ENCODE measurements around the gene PTPRM.

The PTPRM gene

DNA sequence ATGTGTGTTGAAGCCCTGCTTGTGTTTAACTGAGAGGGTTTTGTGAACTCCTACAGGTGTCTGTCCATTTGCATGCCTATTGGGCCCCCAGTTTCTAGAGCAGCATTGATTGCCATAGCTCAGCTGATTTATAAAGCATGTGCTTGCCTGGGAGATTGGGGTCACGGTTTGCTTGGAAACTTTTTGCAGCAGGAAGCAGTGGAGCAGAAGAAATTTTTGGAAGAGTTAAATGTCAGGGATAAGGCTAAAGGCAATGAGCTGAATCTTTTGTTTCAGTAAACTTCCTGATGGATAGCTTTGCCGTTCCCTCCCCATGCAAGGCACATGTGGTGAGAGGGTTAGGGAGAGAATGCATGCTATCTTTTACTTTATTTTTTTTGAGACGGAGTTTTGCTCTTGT, 102.2 kb downstream of the PTPRM start:
- DNase-seq (ENCODE audit: low read depth): no peak

DNA sequence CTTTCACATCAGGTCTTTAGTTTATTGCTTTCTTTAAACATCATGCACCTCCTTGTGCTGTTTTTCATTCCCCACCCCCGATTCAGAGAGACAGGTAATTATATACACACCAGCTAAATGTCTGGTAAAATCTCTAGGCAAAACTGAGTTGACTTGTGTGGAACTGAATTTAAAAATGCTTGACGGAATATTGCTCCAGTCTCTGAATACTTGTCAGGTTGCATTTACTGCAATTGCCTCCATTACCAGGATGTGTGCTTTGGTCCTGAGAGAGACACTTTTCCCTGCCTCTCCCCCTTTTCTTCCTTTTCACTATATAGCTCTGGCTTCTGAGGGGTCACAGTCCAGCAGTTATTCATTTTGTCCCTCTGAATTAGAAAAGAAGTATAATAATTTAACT, 104.0 kb downstream of the PTPRM start:
- no peak for DNase-seq (ENCODE audit: low read depth)

DNA sequence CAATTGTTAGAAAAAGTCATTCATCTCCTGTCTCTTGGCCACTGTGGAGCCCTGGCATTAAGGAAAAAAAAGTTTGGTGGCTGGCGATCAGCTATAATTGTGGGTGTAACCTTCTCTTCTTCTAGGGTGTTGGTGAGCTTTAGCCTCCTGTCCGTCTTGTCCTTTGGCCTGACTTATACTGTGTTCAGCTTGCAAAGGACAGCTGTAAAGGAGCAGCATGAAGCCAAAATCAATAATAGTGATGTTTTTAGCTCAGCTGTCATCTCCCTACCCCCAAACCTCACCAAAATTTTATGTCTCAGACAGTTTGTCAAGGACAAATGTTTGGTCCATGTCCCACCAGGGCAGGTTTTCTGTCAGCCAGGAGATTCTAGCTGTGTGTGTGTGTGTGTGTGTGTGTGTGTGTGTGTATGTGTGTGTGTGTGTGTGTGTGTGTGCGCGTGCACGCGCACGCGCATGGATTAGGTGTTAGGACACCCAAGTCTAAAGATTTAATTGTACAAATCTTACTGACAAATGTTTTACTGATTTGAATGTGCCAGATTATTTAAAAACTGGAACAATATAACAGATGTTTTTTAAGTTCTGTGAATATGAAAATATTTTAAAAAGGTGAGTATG, 109.2 kb downstream of the PTPRM start:
- DNase-seq (ENCODE audit: low read depth): no peak

DNA sequence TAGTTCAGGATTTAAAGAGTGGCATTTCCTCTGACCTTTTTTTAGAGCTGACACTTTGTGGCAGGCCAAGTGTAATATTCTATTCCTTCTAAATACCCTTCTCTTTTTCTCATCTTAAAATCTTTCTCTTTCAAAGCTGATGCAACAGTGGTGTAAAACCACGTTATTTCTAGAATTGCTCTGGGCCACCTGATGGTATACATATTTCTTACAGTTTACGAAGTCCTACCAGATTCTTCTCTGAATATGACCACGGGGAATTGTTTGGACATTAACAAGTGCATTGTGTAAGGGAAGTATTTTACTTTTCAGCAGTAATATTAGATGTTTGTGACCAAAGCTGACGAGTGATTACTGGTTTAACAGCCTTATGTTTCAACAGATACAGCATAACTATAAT, 109.9 kb downstream of the PTPRM start:
- no peak for DNase-seq (ENCODE audit: low read depth)

DNA sequence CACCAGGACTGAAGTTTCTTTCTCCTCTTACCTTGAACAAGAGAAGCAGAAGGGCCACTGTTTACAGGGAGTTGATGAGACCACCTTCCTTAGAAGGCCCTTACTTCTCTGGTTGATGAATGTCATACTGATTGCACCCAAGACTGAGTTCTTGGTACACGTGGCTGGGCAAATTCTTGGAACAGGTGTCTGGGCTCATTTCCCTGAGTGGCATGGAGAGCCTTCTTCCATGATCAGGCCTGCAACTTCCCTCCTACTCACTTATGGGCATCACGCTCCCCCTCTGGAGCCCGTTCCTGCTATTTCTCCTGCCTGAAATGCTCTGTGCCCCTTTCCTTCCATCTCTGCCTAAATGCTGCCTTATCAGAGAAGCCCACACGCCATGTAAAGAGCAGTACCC, 110.3 kb downstream of the PTPRM start:
- DNase-seq (ENCODE audit: low read depth): no peak

DNA sequence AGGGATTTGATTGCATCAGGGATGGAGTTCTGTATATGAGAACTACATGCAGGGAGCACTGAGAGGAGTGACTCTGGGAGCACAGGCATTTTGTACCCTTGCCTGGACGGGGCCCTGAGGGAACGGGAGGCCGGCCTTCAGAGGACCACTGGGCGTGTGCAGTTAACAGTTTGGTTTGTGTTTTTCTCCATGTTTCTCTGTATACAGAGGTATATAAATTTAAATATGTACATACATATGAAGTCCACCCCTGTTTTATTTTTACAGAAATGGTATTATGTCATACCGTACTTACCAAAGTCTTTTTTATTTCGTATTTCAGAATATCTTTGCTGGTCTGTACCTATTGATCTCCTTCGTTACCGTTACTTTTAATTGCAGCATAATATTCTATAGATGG, 111.3 kb downstream of the PTPRM start:
- DNase-seq (ENCODE audit: low read depth): no peak

DNA sequence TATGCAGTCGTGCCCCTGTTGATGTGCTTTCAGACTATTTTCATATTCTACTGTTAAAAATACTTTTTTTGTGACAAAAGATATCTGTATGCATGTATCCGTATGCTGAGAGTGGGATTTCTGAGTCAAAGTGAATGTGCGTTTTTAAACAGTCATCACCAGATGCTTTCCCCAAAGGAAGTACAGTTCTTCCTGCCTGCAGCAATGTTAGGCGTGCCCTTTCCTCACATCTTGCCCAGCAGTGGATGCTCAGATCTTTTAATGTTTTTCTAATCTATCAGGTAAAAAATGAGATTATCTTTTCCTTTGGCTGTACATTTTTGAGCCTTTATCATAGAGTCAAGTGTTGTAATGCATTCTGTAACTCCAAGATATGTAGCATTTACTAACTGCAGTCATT, 111.7 kb downstream of the PTPRM start:
- no peak for DNase-seq (ENCODE audit: low read depth)

DNA sequence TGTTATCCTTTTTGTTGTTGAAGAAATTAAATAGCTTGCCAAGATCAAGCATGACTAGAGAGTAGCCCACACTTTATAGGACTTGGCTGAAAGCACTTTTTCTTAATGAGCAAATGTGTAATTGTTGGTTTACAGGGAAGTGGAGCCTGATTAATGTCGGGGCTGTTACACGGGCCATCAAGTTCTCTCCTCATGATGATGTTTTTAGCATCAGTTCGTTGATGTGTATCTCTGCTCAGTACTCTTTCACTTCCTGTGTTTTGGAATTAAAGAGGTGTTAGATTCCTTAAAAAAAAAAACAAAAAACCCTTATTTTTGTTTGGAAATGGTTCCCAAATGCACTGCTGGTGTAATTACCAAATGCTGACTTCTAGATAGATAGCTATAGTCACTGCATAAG, 114.2 kb downstream of the PTPRM start:
- no peak for DNase-seq (ENCODE audit: low read depth)

DNA sequence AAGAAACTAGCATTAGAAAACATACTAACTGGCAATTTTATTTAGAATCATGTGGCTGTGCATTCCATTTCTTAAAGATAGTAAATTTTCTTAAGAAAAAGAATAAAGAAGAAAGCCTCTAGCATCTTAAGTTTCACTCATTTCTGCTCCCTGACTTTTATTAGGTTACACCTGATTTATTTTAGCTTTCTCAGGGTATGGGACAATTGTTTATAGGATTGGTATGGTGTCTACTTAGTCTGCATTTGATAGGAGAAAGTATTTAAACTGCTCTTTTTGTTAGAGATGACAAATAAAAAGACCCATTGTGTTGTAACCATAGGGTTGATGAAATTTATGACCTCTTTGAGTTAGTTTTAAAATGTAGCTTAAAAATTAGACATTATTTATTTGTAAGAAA, 115.2 kb downstream of the PTPRM start:
- DNase-seq (ENCODE audit: low read depth): no peak

DNA sequence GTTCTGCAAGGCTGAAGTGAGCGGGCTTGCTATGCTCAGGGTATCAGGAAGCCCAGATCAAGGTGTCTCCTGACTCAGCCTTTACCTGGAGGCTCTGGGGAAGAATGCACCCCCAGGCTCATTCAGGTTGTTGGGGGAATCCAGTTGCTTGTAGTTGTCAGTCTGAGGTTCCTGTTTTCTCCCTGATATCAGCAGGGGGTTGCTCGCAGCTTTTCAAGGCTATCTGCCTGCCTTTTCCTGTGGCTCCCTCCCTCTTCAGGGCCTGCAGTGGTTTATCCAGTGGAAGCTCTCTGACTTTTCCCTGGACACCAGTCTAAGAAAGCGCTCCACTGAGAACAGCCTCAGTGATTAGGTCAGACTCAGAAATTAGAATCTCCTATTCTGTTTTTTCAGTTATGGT, 116.6 kb downstream of the PTPRM start:
- no peak for DNase-seq (ENCODE audit: low read depth)

DNA sequence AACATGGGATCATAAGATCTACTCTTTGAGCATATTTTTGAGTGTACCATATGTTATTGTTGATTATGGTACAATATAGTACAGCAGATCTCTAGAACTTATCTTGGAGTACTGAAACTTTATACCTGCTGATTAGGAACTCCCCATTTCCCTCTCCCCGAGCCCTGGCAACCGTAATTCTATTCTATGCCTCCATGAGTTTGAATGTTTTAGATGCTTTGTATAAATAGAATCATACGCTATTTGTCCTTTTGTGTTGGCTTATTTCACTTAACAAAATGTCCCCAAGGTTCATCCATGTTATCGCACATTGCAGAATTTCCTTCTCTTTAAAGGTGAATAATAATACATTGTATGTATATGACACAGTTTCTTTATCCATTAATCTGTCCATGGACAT, 117.2 kb downstream of the PTPRM start:
- no peak for DNase-seq (ENCODE audit: low read depth)

DNA sequence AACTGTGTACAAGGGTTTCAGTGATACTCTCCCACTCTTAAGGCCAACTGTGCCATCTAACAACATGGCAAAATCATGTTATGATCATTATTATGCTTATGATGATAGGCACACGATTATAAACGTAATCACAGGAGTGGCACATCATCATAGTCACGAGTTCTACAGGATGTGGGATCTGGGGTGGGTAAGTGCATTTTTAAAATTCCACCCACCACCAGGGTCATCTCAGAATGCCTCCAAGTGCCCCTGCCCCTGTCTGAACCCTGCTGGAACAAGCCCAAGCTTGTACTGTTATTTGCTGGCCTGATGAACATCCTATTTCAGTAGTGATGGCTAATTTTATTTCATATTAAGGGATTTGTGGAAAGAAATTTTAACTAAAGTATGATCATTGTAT, 117.8 kb downstream of the PTPRM start:
- no peak for DNase-seq (ENCODE audit: low read depth)

DNA sequence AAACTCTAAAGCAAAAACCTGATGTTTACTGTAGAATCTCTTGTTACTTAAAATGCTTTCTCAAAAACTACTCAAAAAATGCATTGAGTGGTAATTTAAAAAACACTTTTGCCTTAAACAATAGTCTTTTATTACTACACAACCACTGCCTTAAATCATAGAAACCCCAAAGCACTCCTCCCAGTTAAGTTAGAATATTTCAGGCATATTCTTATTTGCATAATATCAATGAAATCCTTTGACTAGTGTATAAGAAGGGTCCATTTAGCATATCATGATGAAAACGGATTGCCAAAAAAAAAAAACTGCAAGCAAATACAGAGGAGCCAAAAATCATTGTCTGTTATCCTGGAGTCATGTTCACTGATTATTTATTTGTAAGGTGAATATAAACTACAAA, 119.2 kb downstream of the PTPRM start:
- DNase-seq (ENCODE audit: low read depth): no peak

DNA sequence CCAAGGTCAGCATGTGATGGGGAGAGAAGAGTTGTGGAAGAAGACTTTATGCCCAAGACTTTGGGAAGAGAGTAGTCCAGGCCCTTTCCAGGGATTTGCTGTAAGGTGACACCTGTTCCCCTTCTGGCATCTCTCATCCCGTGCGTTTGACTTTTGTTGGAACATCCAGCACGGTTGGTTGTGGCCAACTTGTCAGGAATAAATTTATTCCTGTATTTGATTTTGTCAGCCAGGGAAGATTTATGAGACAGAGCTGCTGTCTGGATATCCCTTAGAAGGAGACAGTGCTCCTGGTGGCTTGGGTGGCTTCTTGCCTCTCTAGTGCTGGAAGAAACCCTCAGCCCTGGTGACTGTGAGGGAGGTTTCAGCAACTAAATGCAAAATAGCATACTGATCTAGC, 121.5 kb downstream of the PTPRM start:
- DNase-seq (ENCODE audit: low read depth): no peak

DNA sequence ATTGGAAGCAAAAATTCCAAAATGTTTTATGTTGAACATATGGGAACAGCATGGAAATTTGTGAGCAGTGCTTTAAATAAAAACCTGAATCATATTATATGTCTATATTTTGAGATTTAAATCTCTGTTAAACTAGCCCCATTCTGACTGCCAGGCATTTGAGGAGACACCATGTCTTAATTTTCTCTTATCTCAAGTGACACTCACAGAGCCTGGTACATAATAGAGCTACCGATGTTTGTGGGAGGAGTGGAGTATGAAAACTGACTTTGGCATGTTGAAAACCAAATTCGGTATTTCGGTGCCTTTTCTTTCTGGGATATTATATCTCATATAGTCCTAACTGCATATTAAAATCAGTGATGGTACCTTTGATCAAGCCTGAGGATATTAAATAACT, 124.1 kb downstream of the PTPRM start:
- no peak for DNase-seq (ENCODE audit: low read depth)

DNA sequence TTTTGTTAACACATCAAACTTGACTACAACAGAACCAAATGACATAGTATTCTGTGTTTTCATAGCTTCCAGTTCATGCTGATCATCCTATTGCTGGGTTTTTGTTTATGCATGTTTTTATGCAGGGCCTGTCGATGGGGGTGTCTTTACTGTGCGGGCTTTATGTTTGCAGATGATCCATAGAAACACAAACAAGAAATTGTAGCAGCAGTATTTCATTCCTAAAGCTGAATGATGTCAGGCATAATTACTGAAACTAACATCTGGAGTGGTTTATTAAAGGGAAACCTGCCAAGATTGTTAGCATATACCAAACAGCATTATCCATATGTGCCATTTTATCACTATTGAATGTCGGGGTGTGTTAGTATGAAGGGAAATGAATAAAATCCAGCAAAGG, 129.7 kb downstream of the PTPRM start:
- no peak for DNase-seq (ENCODE audit: low read depth)

DNA sequence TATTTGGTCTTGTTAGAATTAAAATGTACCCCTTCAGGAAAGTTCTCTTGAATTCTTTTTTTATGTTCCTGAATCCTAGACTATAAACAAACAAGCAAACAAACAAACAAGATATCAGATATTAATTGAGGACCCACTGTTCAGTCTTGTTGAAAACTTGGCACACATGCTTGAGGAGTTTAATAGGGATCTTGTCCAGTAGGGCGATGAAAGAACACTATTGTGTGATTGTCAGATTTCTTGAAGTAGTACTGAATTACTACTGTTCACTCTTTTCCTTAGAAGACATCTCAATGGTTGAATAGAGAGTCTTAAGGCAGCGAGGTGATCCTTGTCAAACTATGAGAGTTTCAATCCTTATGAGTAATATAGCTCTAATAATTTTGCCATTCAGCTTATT, 130.2 kb downstream of the PTPRM start:
- no peak for DNase-seq (ENCODE audit: low read depth)

DNA sequence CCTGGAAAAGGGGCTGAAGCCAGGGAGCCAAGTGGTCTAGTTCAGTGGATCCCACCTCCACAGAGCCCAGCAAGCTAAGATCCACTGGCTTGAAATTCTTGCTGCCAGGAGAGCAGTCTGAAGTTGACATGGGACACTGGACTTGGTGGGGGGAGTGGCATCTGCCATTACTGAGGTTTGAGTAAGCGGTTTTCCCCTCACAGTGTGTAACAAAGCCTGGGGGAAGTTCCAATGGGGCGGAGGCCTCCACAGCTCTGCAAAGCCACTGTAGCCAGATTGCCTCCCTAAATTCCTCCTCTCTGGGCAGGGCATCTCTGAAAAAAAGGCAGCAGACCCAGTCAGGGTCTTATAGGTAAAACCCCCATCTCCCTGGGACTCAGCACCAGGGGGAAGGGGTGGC, 144.4 kb downstream of the PTPRM start:
- no peak for DNase-seq (ENCODE audit: low read depth)

DNA sequence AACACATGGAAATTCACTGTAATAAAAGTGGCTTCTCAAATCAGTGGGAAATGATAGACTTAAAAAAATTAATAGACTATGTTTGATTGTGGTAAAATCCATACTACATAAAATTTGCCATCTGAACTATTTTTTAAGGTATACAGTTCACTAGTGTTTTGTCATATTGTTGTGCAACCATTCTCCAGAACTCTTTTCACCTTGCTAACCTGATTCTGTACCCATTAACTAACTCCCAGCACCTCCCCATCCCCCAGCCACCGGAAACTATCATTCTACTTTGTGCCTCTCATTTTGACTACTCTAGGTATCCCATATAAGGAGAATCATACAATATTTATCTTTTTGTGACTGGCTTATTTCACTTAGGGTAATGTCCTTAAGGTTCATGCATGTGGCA, 153.3 kb downstream of the PTPRM start:
- DNase-seq (ENCODE audit: low read depth): no peak

DNA sequence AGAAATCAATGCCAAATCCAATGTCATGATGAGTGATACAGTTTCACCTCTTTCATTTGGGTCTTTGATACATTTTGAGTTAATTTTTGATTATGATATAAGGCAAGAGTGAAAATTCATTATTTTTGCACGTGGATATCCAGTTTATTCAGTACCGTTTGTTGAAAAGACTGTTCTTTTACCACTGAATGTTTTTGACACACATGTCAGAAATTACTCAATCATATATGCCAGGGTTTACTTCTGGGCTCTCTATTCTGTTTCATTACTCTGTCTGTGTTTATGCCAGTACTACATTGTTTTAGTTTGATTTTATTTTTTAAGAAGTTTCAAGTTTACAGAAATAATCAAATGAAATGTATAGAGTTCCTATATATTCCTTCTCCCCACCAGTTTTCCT, 154.4 kb downstream of the PTPRM start:
- DNase-seq (ENCODE audit: low read depth): no peak

DNA sequence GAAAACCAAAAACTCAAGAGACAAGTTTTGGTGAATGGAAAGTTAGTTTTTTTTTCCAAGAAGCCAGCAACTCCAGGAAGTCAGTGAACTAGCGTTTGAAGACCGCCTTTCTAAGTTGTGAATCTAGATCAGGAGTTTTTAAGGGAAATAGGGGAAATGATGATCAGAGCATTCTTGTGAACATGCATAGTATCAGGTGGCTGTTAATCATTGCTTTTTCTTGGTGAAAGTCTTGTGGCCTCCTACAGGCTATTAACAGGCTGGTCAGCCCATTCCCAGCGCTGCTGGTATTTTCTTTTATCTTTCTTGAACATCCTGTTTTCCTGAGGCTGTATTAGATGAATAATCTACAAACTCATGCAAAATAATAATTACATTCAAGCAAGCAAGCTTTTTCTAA, 155.8 kb downstream of the PTPRM start:
- DNase-seq (ENCODE audit: low read depth): no peak

DNA sequence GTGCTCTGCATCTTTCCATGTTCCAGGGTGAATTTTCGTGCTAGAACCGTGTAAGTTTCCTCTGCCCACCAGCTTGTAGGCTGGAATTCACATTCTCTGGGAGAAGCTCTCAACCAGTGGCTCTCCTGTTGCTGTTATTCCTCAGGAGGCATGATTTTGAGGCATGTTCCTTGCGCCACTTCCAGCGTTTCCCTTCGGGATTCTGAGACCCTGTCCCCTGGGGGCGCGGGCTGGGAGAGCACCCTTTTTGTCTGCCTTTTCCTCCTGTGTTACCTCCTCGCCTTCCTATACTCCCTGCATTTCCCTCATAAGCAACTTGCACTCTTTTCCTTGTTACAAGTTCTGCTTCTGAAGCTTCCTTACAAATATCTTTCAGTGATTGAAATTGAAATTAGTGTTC, 156.4 kb downstream of the PTPRM start:
- DNase-seq (ENCODE audit: low read depth): no peak

DNA sequence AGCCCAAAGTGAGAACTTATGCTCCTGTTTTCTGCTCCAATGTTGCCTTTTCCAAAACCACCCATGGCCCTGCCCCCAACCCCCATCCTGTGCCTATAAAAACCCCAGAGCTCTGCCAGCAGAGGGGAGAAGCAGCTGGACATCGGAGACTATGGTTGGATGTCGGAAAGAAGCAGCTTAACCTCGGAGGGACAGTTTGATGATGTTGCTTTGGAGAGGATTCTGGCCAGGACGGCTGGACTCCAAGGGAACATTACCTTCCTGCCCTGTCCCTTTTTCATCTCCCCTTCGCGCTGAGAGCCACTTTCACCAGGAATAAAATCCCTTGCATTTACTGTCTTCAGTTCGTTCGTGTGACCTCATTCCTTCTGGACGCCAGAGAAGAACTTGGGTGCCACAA, 158.4 kb downstream of the PTPRM start:
- no peak for DNase-seq (ENCODE audit: low read depth)

DNA sequence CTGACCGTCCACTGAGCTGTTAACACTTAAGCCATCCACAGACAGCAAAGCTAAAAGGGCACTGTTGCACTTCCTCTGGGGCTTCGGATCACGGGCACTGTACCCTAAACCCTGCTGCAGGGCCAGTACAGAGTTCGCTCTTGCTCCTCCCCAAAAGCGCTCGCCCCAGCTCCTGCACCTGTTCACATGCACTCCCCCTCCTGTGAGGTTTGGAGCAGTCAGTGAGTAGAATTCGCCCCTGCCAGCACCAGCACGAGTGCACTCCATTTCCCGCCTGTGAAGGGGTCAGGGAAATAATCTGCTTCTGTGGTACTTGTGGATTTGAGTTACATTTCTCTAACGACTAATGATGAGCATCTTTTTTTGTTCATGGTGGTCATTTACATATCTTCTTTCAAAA, 158.8 kb downstream of the PTPRM start:
- DNase-seq (ENCODE audit: low read depth): no peak

DNA sequence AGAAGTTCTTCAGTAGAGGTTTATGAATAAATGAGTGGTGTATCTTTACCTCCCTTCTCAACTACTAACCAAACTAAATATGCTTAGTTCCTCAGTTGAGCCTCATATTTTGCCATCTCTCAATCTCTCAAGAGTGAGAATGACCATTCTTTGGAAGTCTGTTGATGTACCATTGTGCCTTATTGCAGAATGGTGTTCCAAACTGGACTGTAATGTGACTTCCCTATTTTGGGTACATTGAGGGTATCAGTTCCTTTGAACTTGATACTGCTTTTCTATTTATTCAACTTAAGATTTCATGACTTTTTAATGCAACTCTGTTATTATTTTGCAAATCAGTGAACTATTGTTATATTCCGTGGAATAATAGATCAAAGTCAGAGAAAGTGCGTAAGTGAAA, 159.4 kb downstream of the PTPRM start:
- no peak for DNase-seq (ENCODE audit: low read depth)
